IPS-20b (cell line): ENCODE data around the gene TNRC18.

ENCODE experiments used
- H3K27ac ChIP-seq: one replicate; pipeline ENCODE4 v1.5.1; 2013; ENCODE audit warnings: low read length
- H3K27me3 ChIP-seq: 2 replicates; pipeline ENCODE4 v1.6.1; 2013; ENCODE audit warnings: mild to moderate bottlenecking, low read length, inconsistent platforms; ENCODE audit not compliant: insufficient read depth
- H3K36me3 ChIP-seq: 2 replicates; pipeline ENCODE4 v1.6.1; 2013; ENCODE audit warnings: low read depth, mild to moderate bottlenecking, inconsistent platforms, low read length, moderate library complexity; ENCODE audit not compliant: insufficient read depth
- H3K4me1 ChIP-seq: 2 replicates; pipeline ENCODE4 v1.6.1; 2013; ENCODE audit warnings: mild to moderate bottlenecking, control low read depth, inconsistent platforms, low read length, moderate library complexity; ENCODE audit not compliant: insufficient read depth
- H3K4me3 ChIP-seq: 2 replicates; pipeline ENCODE4 v1.5.1; 2013; ENCODE audit warnings: mild to moderate bottlenecking, low read length, inconsistent platforms
- H3K9ac ChIP-seq: 2 replicates; pipeline ENCODE4 v1.6.1; 2013; ENCODE audit warnings: low read depth, mild to moderate bottlenecking, inconsistent platforms, low read length, moderate library complexity
- H3K9me3 ChIP-seq: 2 replicates; pipeline ENCODE4 v1.6.1; 2013; ENCODE audit warnings: mild to moderate bottlenecking, low read depth, low read length, inconsistent platforms; ENCODE audit not compliant: insufficient read depth

Gene TNRC18

GRCh38 chr7:5350600-5351385, 72.8 kb downstream of the TNRC18 start:
- H3K9me3 ChIP-seq: no peaks in the 10 kb centered on the region
- peaks cover 10% of the 10 kb centered on the region; the same call in 1 of the 2 replicates for H3K4me1 ChIP-seq
- peak overlapping the region; percentile 62 for H3K4me3 ChIP-seq
- H3K27ac ChIP-seq: no peak overlapping the region
- H3K27me3 ChIP-seq: peaks cover 55% of the 10 kb centered on the region; the same call in 1 of the 2 replicates
- H3K36me3 ChIP-seq: no peaks in the 10 kb centered on the region
- H3K9ac ChIP-seq: no peak overlapping the region

GRCh38 chr7:5350174-5350463, 73.5 kb downstream of the TNRC18 start:
- Histone ChIP-seq H3K9ac (no peak overlapping the region), H3K4me3 (peak overlapping the region; percentile 62; the same call in 1 of the 2 replicates), H3K36me3 (no peaks in the 10 kb centered on the region), H3K9me3 (no peaks in the 10 kb centered on the region), H3K27ac (no peak overlapping the region), H3K27me3 (peaks cover 55% of the 10 kb centered on the region; the same call in 1 of the 2 replicates), H3K4me1 (peaks cover 10% of the 10 kb centered on the region; the same call in 1 of the 2 replicates)

- Histone ChIP-seq H3K27ac (no peak overlapping the region), H3K27me3 (peaks cover 55% of the 10 kb centered on the region; the same call in 1 of the 2 replicates), H3K36me3 (no peaks in the 10 kb centered on the region), H3K9me3 (no peaks in the 10 kb centered on the region), H3K9ac (no peak overlapping the region), H3K4me1 (peaks cover 10% of the 10 kb centered on the region; the same call in 1 of the 2 replicates), H3K4me3 (peak overlapping the region; percentile 62; the same call in 1 of the 2 replicates)
These were observed 74.0 kb downstream of the TNRC18 start for GRCh38 chr7:5349437-5350173.

GRCh38 chr7:5349005-5349380, 74.6 kb downstream of the TNRC18 start:
- H3K27me3 ChIP-seq: peaks cover 55% of the 10 kb centered on the region; the same call in 1 of the 2 replicates

GRCh38 chr7:5348134-5349004, 75.3 kb downstream of the TNRC18 start:
- peaks cover 55% of the 10 kb centered on the region; the same call in 1 of the 2 replicates for H3K27me3 ChIP-seq
- H3K4me1 ChIP-seq: peaks cover 7% of the 10 kb centered on the region; the same call in 1 of the 2 replicates
- H3K4me3 ChIP-seq: no peak overlapping the region
- peaks cover 7% of the 10 kb centered on the region; the same call in 1 of the 2 replicates for H3K36me3 ChIP-seq
- no peak overlapping the region for H3K9ac ChIP-seq
- no peaks in the 10 kb centered on the region for H3K9me3 ChIP-seq
- H3K27ac ChIP-seq: no peak overlapping the region

More at GRCh38 chr7:5349005-5349380, 74.6 kb downstream of the TNRC18 start:
- H3K36me3 ChIP-seq: peaks cover 1% of the 10 kb centered on the region; the same call in 1 of the 2 replicates
- H3K27ac ChIP-seq: no peak overlapping the region
- no peak overlapping the region for H3K9ac ChIP-seq
- H3K4me1 ChIP-seq: peaks cover 7% of the 10 kb centered on the region; the same call in 1 of the 2 replicates
- H3K9me3 ChIP-seq: no peaks in the 10 kb centered on the region
- H3K4me3 ChIP-seq: no peak overlapping the region; the same call in 1 of the 2 replicates

- Histone ChIP-seq H3K27ac (no peak overlapping the region), H3K27me3 (peaks cover 29% of the 10 kb centered on the region; the same call in 1 of the 2 replicates), H3K9me3 (no peaks in the 10 kb centered on the region), H3K4me3 (no peak overlapping the region), H3K4me1 (peaks cover 2% of the 10 kb centered on the region; the same call in 1 of the 2 replicates), H3K36me3 (peaks cover 16% of the 10 kb centered on the region), H3K9ac (no peak overlapping the region)
These were observed 78.0 kb downstream of the TNRC18 start for GRCh38 chr7:5345671-5346070.

GRCh38 chr7:5345171-5345570, 78.5 kb downstream of the TNRC18 start:
- peaks cover 17% of the 10 kb centered on the region for H3K36me3 ChIP-seq
- no peak overlapping the region for H3K4me3 ChIP-seq
- no peaks in the 10 kb centered on the region for H3K4me1 ChIP-seq
- no peak overlapping the region for H3K27ac ChIP-seq
- no peak overlapping the region for H3K9ac ChIP-seq
- H3K27me3 ChIP-seq: peaks cover 24% of the 10 kb centered on the region; the same call in 1 of the 2 replicates
- H3K9me3 ChIP-seq: no peaks in the 10 kb centered on the region

GRCh38 chr7:5344342-5344741, 79.3 kb downstream of the TNRC18 start:
- Histone ChIP-seq H3K4me1 (no peaks in the 10 kb centered on the region), H3K9ac (no peak overlapping the region), H3K36me3 (peaks cover 20% of the 10 kb centered on the region), H3K9me3 (no peaks in the 10 kb centered on the region), H3K4me3 (no peak overlapping the region), H3K27ac (no peak overlapping the region), H3K27me3 (peaks cover 16% of the 10 kb centered on the region; the same call in 1 of the 2 replicates)

GRCh38 chr7:5343884-5344283, 79.8 kb downstream of the TNRC18 start:
- H3K4me1 ChIP-seq: no peaks in the 10 kb centered on the region
- H3K27ac ChIP-seq: no peak overlapping the region
- peaks cover 20% of the 10 kb centered on the region for H3K36me3 ChIP-seq
- no peak overlapping the region for H3K4me3 ChIP-seq
- no peaks in the 10 kb centered on the region for H3K9me3 ChIP-seq
- peaks cover 11% of the 10 kb centered on the region; the same call in 1 of the 2 replicates for H3K27me3 ChIP-seq
- no peak overlapping the region for H3K9ac ChIP-seq

GRCh38 chr7:5342631-5343030, 81.0 kb downstream of the TNRC18 start:
- Histone ChIP-seq H3K4me3 (no peak overlapping the region), H3K27me3 (no peaks in the 10 kb centered on the region; the same call in 1 of the 2 replicates), H3K27ac (no peak overlapping the region), H3K36me3 (peaks cover 20% of the 10 kb centered on the region), H3K9ac (no peak overlapping the region), H3K9me3 (no peaks in the 10 kb centered on the region), H3K4me1 (no peaks in the 10 kb centered on the region)

- Histone ChIP-seq H3K4me1 (no peaks in the 10 kb centered on the region), H3K27me3 (no peaks in the 10 kb centered on the region), H3K36me3 (peaks cover 20% of the 10 kb centered on the region), H3K9ac (no peak overlapping the region), H3K9me3 (no peaks in the 10 kb centered on the region), H3K27ac (no peak overlapping the region), H3K4me3 (no peak overlapping the region)
These were observed 83.7 kb downstream of the TNRC18 start for GRCh38 chr7:5339955-5340354.
